HEK293T (cell line): ENCODE measurements around the gene LRRC1.

ENCODE experiments used
- FOXA1 ChIP-seq: fragments of 450-650 bp; IDR thresholded peaks from 2 replicates; pipeline ENCODE4 v1.6.1; 2016; ENCODE audit warnings: mild to moderate bottlenecking
- FOXM1 ChIP-seq: fragments of 450-650 bp; IDR thresholded peaks from 2 replicates; pipeline ENCODE4 v1.6.1; 2017; ENCODE audit warnings: mild to moderate bottlenecking, borderline replicate concordance
- SUZ12 ChIP-seq: fragments of 450-650 bp; IDR thresholded peaks from 2 replicates; pipeline ENCODE4 v1.6.1; 2016; ENCODE audit warnings: mild to moderate bottlenecking

DNA sequence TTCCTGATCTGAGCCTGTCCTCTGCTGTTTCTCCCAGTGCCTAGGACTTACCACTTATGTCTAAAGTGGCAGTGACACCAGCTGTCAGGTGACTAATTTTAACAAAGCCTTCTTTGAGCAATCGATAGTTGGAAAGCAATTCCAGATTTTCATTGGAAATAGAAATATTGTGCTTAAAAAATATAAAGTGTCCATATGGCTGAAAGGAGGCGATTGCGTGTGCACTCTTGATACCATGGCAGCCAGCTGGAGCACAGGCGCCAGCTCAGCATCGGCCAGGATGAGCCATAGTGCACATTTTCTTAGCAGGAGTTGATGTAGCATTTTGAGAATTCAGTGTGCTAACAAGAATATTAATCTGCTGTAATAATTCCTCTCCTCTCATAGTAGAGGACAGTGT is 70.0 kb downstream of the LRRC1 start:
- TF ChIP-seq FOXA1 (no peak), FOXM1 (no peak), SUZ12 (no peak)
